HepG2 (cell line): ENCODE measurements around the gene CDC20. TPM values are rescaled to one million over a fixed set of nuclear protein-coding genes. Genes with fewer than 3 reads are reported as not detected.

Source experiments
- AGO2 ChIP-seq: fragments of 200-400 bp; formaldehyde crosslinking; optimal IDR thresholded peaks from 2 replicates; pipeline ENCODE3; 2017; ENCODE audit warnings: mild to moderate bottlenecking, low read depth, low read length, moderate library complexity
- ATAD3A ChIP-seq: sonication (generic); formaldehyde crosslinking; IDR thresholded peaks from 2 replicates; pipeline ENCODE4 v1.4.0; 2020; ENCODE audit warnings: missing genetic modification reagents
- DBP ChIP-seq: sonication (generic); formaldehyde crosslinking; IDR thresholded peaks from 2 replicates; pipeline ENCODE4 v1.4.0; 2020; ENCODE audit warnings: missing genetic modification reagents; ENCODE audit errors: not compliant biosample characterization
- ELF4 ChIP-seq: sonication (generic); formaldehyde crosslinking; IDR thresholded peaks from 2 replicates; pipeline ENCODE4 v1.5.0; 2020; ENCODE audit warnings: missing genetic modification reagents, mild to moderate bottlenecking, moderate library complexity, borderline replicate concordance
- IKZF1 ChIP-seq: fragments of 450-650 bp; IDR thresholded peaks from 2 replicates; pipeline ENCODE4 v1.7.1; 2016
- KLF9 ChIP-seq: IDR thresholded peaks from 2 replicates; pipeline ENCODE4 v1.6.1; 2016; ENCODE audit warnings: low read depth
- LBX2 ChIP-seq: sonication (generic); formaldehyde crosslinking; IDR thresholded peaks from 2 replicates; pipeline ENCODE4 v1.5.0; 2020; ENCODE audit warnings: missing genetic modification reagents, mild to moderate bottlenecking, borderline replicate concordance
- LRRFIP1 ChIP-seq: sonication (generic); formaldehyde crosslinking; conservative IDR thresholded peaks from 2 replicates; pipeline ENCODE4 v1.4.0; 2020; ENCODE audit warnings: missing genetic modification reagents
- MTF2 ChIP-seq: sonication (generic); formaldehyde crosslinking; IDR thresholded peaks from 2 replicates; pipeline ENCODE4 v1.5.0; 2020; ENCODE audit warnings: missing genetic modification reagents, borderline replicate concordance
- NR2F2 ChIP-seq: IDR thresholded peaks from 2 replicates; pipeline ENCODE4 v1.6.1; 2012; ENCODE audit warnings: low read depth, inconsistent platforms, borderline replicate concordance
- PHF8 ChIP-seq: sonication (generic); formaldehyde crosslinking; IDR thresholded peaks from 2 replicates; pipeline ENCODE4 v1.5.0; 2020; ENCODE audit warnings: missing genetic modification reagents
- RXRA ChIP-seq: sonication (generic); formaldehyde crosslinking; IDR thresholded peaks from 2 replicates; pipeline ENCODE4 v1.5.1; 2020; ENCODE audit warnings: missing genetic modification reagents
- TEAD2 ChIP-seq: sonication (generic); formaldehyde crosslinking; IDR thresholded peaks from 2 replicates; pipeline ENCODE4 v1.9.0; 2021; ENCODE audit warnings: missing genetic modification reagents
- TERF1 ChIP-seq: sonication (generic); formaldehyde crosslinking; IDR thresholded peaks from 2 replicates; pipeline ENCODE4 v1.8.0; 2022; ENCODE audit warnings: mild to moderate bottlenecking, missing genetic modification reagents, moderate library complexity
- ZBTB33 ChIP-seq: sonication (generic); formaldehyde crosslinking; IDR thresholded peaks from 2 replicates; pipeline ENCODE4 v1.4.0; 2020; ENCODE audit warnings: missing genetic modification reagents
- ZNF496 ChIP-seq: sonication (generic); formaldehyde crosslinking; IDR thresholded peaks from 2 replicates; pipeline ENCODE4 v1.8.1; 2023; ENCODE audit warnings: mild to moderate bottlenecking, moderate library complexity, missing genetic modification reagents; ENCODE audit not compliant: insufficient replicate concordance
- ZNF572 ChIP-seq: sonication (generic); formaldehyde crosslinking; IDR thresholded peaks from 2 replicates; pipeline ENCODE4 v1.5.1; 2020; ENCODE audit warnings: mild to moderate bottlenecking, missing genetic modification reagents
- ZNF598 ChIP-seq: sonication (generic); formaldehyde crosslinking; IDR thresholded peaks from 2 replicates; pipeline ENCODE4 v1.5.1; 2020; ENCODE audit warnings: mild to moderate bottlenecking, missing genetic modification reagents, borderline replicate concordance
- ZNF687 ChIP-seq: sonication (generic); formaldehyde crosslinking; IDR thresholded peaks from 2 replicates; pipeline ENCODE4 v1.5.1; 2020; ENCODE audit warnings: mild to moderate bottlenecking, missing genetic modification reagents, moderate library complexity
- polyA plus RNA-seq, 8 experiments: library from polyadenylated mRNA; depleted of rRNA in 3 of 8; stranded (reverse) in 7 of 8; unstranded in 1 of 8; fragments of >200 nt; fragmentation: Illumina TruSeq in 4 of 8; extraction: Trizol in 4 of 8; gene quantifications; 2 replicates each; pipeline versions ENCODE4 v1.2.1 to v1.2.3, GENCODE V29; 2011 to 2016; ENCODE audit warnings: low read depth in 4 of 8, missing spikeins in 1 of 8, mixed read lengths in 1 of 8; ENCODE audit not compliant: insufficient read depth in 1 of 8
- total RNA-seq, 5 experiments: library from RNA; depleted of rRNA; stranded (reverse); fragments of >200 nt; fragmentation: Illumina TruSeq; extraction: Trizol; gene quantifications; 2 replicates each; pipeline ENCODE4 v1.2.3, GENCODE V29; 2016; ENCODE audit warnings: low read depth in 1 of 5

CDC20 gene
- total and polyA plus RNA-seq, 2 of the 13 experiments (the other 11 are each of a cell fraction or from before 2014, with no cell fraction given), result 57.9 to 90.0 TPM

GRCh38 chr1:43321331-43321891 lies 37.4 kb upstream of the CDC20 start (continued):
- TF ChIP-seq ZBTB33, result peak; percentile 30; the same call in 1 of the 2 replicates
- no peak for TF ChIP-seq LRRFIP1 (CRISPR knock-in tag)
- no peak for TF ChIP-seq TERF1 (CRISPR knock-in tag)
- no peak for TF ChIP-seq PHF8
- TF ChIP-seq ATAD3A (CRISPR knock-in tag), result no peak
- TF ChIP-seq KLF9 (CRISPR knock-in tag), result no peak
- TF ChIP-seq NR2F2, result 0 out of 2 replicates have a peak, but pooled peaks have one; percentile 49
- TF ChIP-seq DBP (CRISPR knock-in tag), result no peak
- peak; percentile 50; the same call in 1 of the 2 replicates for TF ChIP-seq RXRA (CRISPR knock-in tag)
- TF ChIP-seq ZNF598 (CRISPR knock-in tag), result no peak
- no peak for TF ChIP-seq MTF2 (CRISPR knock-in tag)
- no peak for TF ChIP-seq TEAD2
- TF ChIP-seq ZNF572 (CRISPR knock-in tag), result no peak
- TF ChIP-seq ZNF687, result peak; percentile 42; the same call in 1 of the 2 replicates
- TF ChIP-seq AGO2, result no peak
- TF ChIP-seq IKZF1, result no peak
- no peak for TF ChIP-seq LBX2
- no peak for TF ChIP-seq ELF4
- no peak for TF ChIP-seq ZNF496 (CRISPR knock-in tag)
